ENCODE results near the gene SPNS2. TPM values are rescaled to one million over a fixed set of nuclear protein-coding genes. Genes with fewer than 3 reads are reported as not detected.

The SPNS2 gene
- total RNA-seq, 4 donors from 2014 or later, result 6.0 to 46.0 (median 22.6) TPM

GRCh38 chr17:4534928-4535666 is 36.4 kb downstream of the SPNS2 start:
- DNase-seq (ENCODE audit: low spot score), result no peak
- ATAC-seq (ENCODE audit: low FRiP score), result no peak
- TF ChIP-seq CTCF (IDR thresholded peaks at IDR 0.05), result no peak

- ATAC-seq (ENCODE audit: low FRiP score), result no peak
- DNase-seq (ENCODE audit: low spot score), result no peak
These were observed 37.1 kb downstream of the SPNS2 start for GRCh38 chr17:4535667-4536258.

GRCh38 chr17:4536259-4536741 is 37.6 kb downstream of the SPNS2 start:
- ATAC-seq (ENCODE audit: low FRiP score) (peak; percentile 0), DNase-seq (ENCODE audit: low spot score) (no peak)
- no peak for TF ChIP-seq CTCF (IDR thresholded peaks at IDR 0.05)

More at GRCh38 chr17:4535667-4536258, 37.1 kb downstream of the SPNS2 start:
- TF ChIP-seq CTCF (IDR thresholded peaks at IDR 0.05), result no peak

GRCh38 chr17:4536742-4537411 is 38.2 kb downstream of the SPNS2 start:
- peak; percentile 76 for ATAC-seq (ENCODE audit: low FRiP score)
- TF ChIP-seq CTCF (IDR thresholded peaks at IDR 0.05), result no peak
- peak; percentile 35 for DNase-seq (ENCODE audit: low spot score)

GRCh38 chr17:4537451-4538235 is 39.0 kb downstream of the SPNS2 start:
- TF ChIP-seq CTCF (IDR thresholded peaks at IDR 0.05), result no peak

GRCh38 chr17:4538236-4539002 is 39.7 kb downstream of the SPNS2 start:
- TF ChIP-seq CTCF (IDR thresholded peaks at IDR 0.05), result no peak
- DNase-seq (ENCODE audit: low spot score), result no peak
- ATAC-seq (ENCODE audit: low FRiP score), result no peak

More at GRCh38 chr17:4537451-4538235, 39.0 kb downstream of the SPNS2 start:
- DNase-seq (ENCODE audit: low spot score), result no peak
- no peak for ATAC-seq (ENCODE audit: low FRiP score)

Data from omental fat pad (tissue), 4 donors.